SH-SY5Y (cell line): ENCODE measurements around the gene GPC5.

ENCODE experiments used
- GATA2 ChIP-seq: IDR thresholded peaks from 2 replicates; pipeline ENCODE4 v1.6.1; 2011; ENCODE audit warnings: mild to moderate bottlenecking, low read depth, low read length
- GATA3 ChIP-seq: IDR thresholded peaks from 2 replicates; pipeline ENCODE4 v1.6.1; 2011; ENCODE audit warnings: low read depth, mild to moderate bottlenecking, low read length, moderate library complexity

The GPC5 gene

GRCh38 chr13:91400671-91401070 is 2.2 kb downstream of the GPC5 start:
- no peak for TF ChIP-seq GATA3
- no peak for TF ChIP-seq GATA2

- TF ChIP-seq GATA3: no peak
- no peak for TF ChIP-seq GATA2
These were observed 3.5 kb downstream of the GPC5 start for GRCh38 chr13:91401920-91402319.

GRCh38 chr13:91405240-91405639 is 6.8 kb downstream of the GPC5 start:
- TF ChIP-seq GATA3: no peak
- TF ChIP-seq GATA2: no peak

- TF ChIP-seq GATA3: no peak
- TF ChIP-seq GATA2: no peak
These were observed 8.2 kb downstream of the GPC5 start for GRCh38 chr13:91406619-91407018.

GRCh38 chr13:91408971-91409370 is 10.6 kb downstream of the GPC5 start:
- TF ChIP-seq GATA2 (no peak), GATA3 (no peak)

GRCh38 chr13:91417660-91418325 is 19.4 kb downstream of the GPC5 start:
- TF ChIP-seq GATA3: no peak
- no peak for TF ChIP-seq GATA2

GRCh38 chr13:91426913-91427312 is 28.5 kb downstream of the GPC5 start:
- TF ChIP-seq GATA3 (no peak), GATA2 (no peak)

GRCh38 chr13:91450913-91451312 is 52.5 kb downstream of the GPC5 start:
- TF ChIP-seq GATA2 (no peak), GATA3 (no peak)

GRCh38 chr13:91454666-91455065 is 56.2 kb downstream of the GPC5 start:
- TF ChIP-seq GATA2 (no peak), GATA3 (no peak)

GRCh38 chr13:91456837-91457236 is 58.4 kb downstream of the GPC5 start:
- TF ChIP-seq GATA3: no peak

GRCh38 chr13:91459485-91459884 is 61.1 kb downstream of the GPC5 start:
- no peak for TF ChIP-seq GATA2
- TF ChIP-seq GATA3: no peak

- TF ChIP-seq GATA2 (no peak), GATA3 (no peak)
These were observed 65.9 kb downstream of the GPC5 start for GRCh38 chr13:91464336-91464735.

GRCh38 chr13:91467236-91467635 is 68.8 kb downstream of the GPC5 start:
- TF ChIP-seq GATA2: no peak
- TF ChIP-seq GATA3: no peak

GRCh38 chr13:91468301-91468700 is 69.9 kb downstream of the GPC5 start:
- TF ChIP-seq GATA3: no peak
- no peak for TF ChIP-seq GATA2

- no peak for TF ChIP-seq GATA3
- no peak for TF ChIP-seq GATA2
These were observed 71.7 kb downstream of the GPC5 start for GRCh38 chr13:91470084-91470621.

GRCh38 chr13:91470681-91471080 is 72.3 kb downstream of the GPC5 start:
- TF ChIP-seq GATA3: no peak
- no peak for TF ChIP-seq GATA2
